Motor neuron (in vitro differentiated cells): ENCODE data around the gene SERINC5. TPM values are rescaled to one million over a fixed set of nuclear protein-coding genes. Genes with fewer than 3 reads are reported as not detected.
"Not testable (repeated sequence)": the region's sequence is repeated elsewhere in the genome, so short reads cannot be mapped to it uniquely, and the experiment has no call there.

Source experiments
- ATAC-seq, 8 experiments: fragments of 200-7000 bp; cut with Tn5 transposase; replicated peaks in 6 of 8; 2 replicates each; pipeline ENCODE4 v1.8.0; 2021; ENCODE audit warnings: mild to moderate bottlenecking in 8 of 8, moderate library complexity in 8 of 8
- H3K27ac ChIP-seq, 2 donors: fragments of 250-450 bp; sonication (Bioruptor Pico); 2 replicates each; pipeline ENCODE4 v1.9.0; 2021; ENCODE audit warnings: antibody characterized with exemption in 2 of 2, mild to moderate bottlenecking in 2 of 2, moderate library complexity in 1 of 2
- H3K4me1 ChIP-seq, 2 donors: fragments of 250-450 bp; sonication (Bioruptor Pico); replicated peaks in 1 of 2; 2 replicates each; pipeline ENCODE4 v1.6.1; 2021; ENCODE audit warnings: antibody characterized with exemption in 2 of 2, mild to moderate bottlenecking in 2 of 2, moderate library complexity in 1 of 2
- H3K4me3 ChIP-seq, 5 donors: fragments of 250-450 bp; sonication (Bioruptor Pico); 2 replicates each; pipeline ENCODE4 v1.9.0; 2021; ENCODE audit warnings: antibody characterized with exemption in 5 of 5, mild to moderate bottlenecking in 5 of 5, moderate library complexity in 4 of 5
- WGBS, 10 experiments: fragments of 450-650 bp; shearing (Covaris generic); methylation state at CpG; one replicate each; pipeline ENCODE4 v1.0.0; 2022; 5-methylcytosine and 5-hydroxymethylcytosine counted together
- in situ Hi-C, 9 experiments: fragments of 400-800 bp; cut with MboI; loops; one replicate each; pipeline ENCODE4 v1.15.0; 2021; ENCODE audit warnings: low sequenced_read_pairs in 9 of 9, low pct_unique_long_range_greater_than_20kb in 2 of 9; ENCODE audit not compliant: unreplicated experiment in 9 of 9
- total RNA-seq, 8 experiments: library from RNA; unstranded; fragments of 300-600 nt; gene quantifications; 2 replicates each; pipeline versions ENCODE4 v1.2.3 to v1.2.4, GENCODE V29; 2022

Gene SERINC5
- total RNA-seq, 8 experiments from 2014 or later, result 6.5 to 16.5 (median 8.1) TPM

DNA sequence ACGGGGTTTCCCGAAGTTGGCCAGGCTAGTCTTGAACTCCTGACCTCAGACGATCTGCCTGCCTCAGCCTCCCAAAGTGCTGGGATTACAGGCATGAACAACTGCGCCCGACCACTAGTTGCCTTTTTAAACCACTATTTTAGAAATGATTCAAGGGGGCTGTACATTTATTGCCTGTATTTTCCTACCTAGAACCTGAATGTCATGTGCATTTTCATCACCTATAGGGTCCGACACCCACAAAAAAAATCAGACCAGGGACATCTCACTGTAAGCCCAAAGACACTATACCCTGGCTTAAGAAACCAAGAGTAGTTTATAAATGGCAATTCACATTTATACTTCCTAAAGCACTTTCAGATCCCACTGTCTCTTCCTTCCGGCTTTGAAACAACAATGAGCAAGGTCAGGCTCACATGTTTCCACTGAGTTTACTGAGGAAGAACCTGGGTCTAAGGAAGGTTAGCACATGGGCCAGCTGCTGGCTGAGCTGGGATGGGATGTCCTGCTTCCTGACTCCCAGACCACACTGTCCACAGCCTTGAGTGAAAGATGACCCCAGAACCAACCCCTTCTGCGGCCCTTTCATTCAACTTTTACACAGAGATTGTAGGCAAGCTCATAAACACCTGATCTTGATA is 87.3 kb downstream of the SERINC5 start:
- Histone ChIP-seq H3K4me3 (no peak overlapping the region), H3K27ac (no peak overlapping the region), H3K4me1 (peaks cover 0 to 4% of the 10 kb centered on the region in 2 donors)
- no peak for ATAC-seq
- in situ Hi-C loops, result no loop called here
- WGBS, 10 experiments, result 60 to 100% (median 94%) methylated on average over 1 to 8 of the region's 8 CpGs; no CpG with 5 or more reads in 2 of the 10 experiments

DNA sequence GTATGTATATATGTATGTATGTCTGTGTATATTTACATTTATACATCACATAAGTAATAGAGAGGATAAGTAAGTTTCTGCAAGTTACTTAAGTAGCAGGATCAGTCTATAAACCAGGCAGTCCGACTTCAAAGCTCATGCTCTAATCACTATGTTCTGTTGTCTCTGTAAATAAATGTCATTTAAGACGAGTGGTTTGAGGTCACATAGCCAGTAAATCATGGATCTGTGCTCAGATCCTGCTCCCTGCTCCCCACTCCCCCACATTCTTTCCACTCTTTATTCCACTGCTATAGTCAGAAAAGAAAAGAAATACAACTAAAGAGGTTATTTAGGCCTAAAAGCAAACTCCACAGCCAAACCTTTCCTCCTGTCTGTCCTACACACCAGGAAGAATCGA is 90.4 kb downstream of the SERINC5 start:
- 27 to 100% (median 54%) methylated on average over 1 to 3 of the region's 3 CpGs; no CpG with 5 or more reads in 1 of the 10 experiments for WGBS, 10 experiments
- in situ Hi-C loops, result no loop called here
- Histone ChIP-seq H3K27ac (no peak overlapping the region), H3K4me3 (no peak overlapping the region), H3K4me1 (no peaks in the 10 kb centered on the region)
- peak in 2 of 8 experiments; percentile 38 to 42 for ATAC-seq

DNA sequence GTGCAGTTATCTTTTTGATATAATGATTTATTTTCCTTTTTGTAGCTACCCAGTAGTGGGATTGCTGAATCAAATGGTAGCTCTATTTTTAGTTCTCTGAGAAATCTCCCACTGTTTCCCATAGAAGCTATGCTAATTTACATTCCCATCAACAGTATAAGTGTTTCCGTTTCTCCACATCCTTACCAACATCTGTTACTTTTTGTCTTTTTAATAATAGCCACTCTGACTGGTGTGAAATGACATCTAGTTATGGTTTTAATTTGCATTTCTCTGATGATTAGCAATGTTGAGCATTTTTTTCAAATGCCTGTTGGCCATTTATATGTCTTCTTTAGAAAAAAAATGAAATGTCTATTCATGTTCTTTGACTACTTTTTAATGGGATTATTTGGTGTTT is 94.7 kb downstream of the SERINC5 start:
- in situ Hi-C loops, result no loop called here
- Histone ChIP-seq H3K4me1 (peaks cover 2 to 3% of the 10 kb centered on the region in 2 donors), H3K4me3 (no peak overlapping the region), H3K27ac (no peak overlapping the region)
- ATAC-seq, result peak in 1 of 8 experiments; percentile 46
- 50 to 100% (median 72%) methylated on average over 1 of the region's 1 CpG; no CpG with 5 or more reads in 4 of the 10 experiments for WGBS, 10 experiments

DNA sequence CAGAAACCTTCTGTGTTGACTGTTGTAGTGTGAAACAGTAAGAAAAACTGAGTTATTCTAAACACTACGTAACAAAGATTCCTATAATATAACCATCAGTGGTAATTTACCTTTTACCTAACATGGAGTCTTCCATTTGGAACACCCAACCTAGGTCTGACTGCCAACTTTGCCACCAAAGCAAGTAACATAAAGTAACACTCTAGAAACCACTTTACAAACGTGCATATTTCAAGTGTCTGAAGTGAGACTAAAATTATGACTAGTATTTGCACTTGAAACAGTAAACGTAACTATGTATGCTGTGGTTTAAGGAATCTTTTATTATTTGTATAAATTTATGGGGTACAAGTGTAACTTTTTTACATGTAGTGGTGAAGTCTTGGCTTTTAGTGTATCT is 95.6 kb downstream of the SERINC5 start:
- in situ Hi-C loops, result no loop called here
- WGBS, 10 experiments, result 87 to 100% (median 94%) methylated on average over 1 to 3 of the region's 3 CpGs
- Histone ChIP-seq H3K4me1 (peaks cover 2 to 4% of the 10 kb centered on the region in 2 donors), H3K4me3 (no peak overlapping the region), H3K27ac (no peak overlapping the region)
- ATAC-seq, result no peak

DNA sequence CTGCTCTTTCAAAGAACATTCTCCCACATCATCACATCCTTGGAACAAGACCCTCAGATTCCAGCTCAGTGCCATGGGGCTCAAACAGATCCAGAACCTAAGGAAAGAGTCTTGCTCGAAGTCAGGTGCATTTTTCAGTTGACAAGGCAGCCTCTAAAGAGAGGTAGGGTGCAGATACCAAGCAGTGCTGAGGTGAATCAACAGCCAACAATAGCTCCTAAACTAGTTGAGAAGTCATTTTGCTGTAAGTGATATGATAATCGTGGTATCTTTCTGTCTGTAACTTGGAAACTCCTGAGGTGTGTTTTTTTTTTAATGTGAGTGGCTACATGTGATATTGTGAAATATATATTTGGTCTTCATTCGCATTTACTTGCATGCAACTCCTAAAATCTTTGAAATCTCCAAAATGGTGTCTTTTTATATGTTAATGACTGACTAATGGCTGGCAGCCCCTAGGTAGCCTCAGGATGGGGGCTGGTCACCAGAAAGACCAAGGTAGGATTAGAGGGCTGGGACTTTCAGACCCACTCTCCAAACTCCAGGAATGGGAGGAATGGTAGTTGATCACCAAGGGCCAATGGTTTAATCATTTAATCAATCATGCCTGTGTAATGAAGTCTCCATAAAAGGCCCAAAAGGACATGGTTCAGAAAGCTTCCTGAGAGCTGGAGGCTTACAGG is 96.6 kb downstream of the SERINC5 start:
- Histone ChIP-seq H3K4me3 (no peak overlapping the region), H3K4me1 (peaks cover 2 to 4% of the 10 kb centered on the region in 2 donors), H3K27ac (no peak overlapping the region)
- ATAC-seq, result no peak
- 64 to 100% (median 83%) methylated on average over 1 to 3 of the region's 3 CpGs; no CpG with 5 or more reads in 2 of the 10 experiments for WGBS, 10 experiments
- in situ Hi-C loops, result no loop called here

DNA sequence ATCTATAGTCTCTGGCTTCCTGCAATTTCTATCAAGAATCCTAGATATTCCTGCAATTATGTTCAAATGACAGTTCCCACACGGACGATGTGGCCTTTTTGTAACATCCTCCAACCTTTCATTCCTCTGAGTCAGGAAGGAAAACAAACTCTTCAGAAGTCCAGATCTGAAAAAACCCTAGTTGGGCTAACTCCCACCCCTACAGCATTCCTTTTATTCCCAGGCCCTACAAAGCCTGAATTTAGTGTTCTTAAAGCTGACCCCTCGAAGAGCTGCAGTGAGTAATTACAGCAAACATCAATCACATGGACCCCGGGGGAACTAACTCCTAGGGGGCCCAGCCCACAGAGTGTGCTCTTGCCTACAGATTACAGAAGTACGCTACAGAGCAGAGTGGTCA is 99.7 kb downstream of the SERINC5 start:
- no peak for ATAC-seq
- in situ Hi-C loops, result no loop called here
- 20 to 100% (median 52%) methylated on average over 1 to 5 of the region's 5 CpGs; no CpG with 5 or more reads in 2 of the 10 experiments for WGBS, 10 experiments

DNA sequence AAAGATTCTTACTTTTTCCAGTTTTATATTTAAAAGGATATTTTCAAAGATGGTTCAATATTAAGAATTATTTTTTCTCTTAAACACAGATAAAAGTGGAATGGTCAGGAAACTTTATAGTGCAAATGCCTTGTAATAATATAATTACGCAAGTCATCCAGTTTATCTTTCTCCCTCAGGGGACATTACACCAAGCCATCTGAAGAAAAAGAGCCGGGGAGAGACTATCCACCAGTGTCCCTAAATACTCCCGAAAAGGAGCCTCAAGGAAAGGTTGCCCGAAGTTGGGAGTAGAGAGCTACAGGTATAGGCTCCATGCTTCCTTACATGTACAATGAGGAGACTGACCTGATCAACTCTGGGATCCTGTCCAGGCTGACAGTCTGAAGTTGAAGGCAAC is 101.1 kb downstream of the SERINC5 start:
- ATAC-seq, result no peak
- WGBS, 10 experiments, result 82 to 100% (median 96%) methylated on average over 1 to 4 of the region's 4 CpGs; no CpG with 5 or more reads in 1 of the 10 experiments
- Histone ChIP-seq H3K4me1 (peaks cover 2 to 7% of the 10 kb centered on the region in 2 donors), H3K27ac (no peak overlapping the region), H3K4me3 (no peak overlapping the region)
- in situ Hi-C loops, result no loop called here

More for the DNA sequence above, 99.7 kb downstream of the SERINC5 start:
- Histone ChIP-seq H3K27ac (no peak overlapping the region), H3K4me1 (peaks cover 2 to 4% of the 10 kb centered on the region in 2 donors), H3K4me3 (no peak overlapping the region)

DNA sequence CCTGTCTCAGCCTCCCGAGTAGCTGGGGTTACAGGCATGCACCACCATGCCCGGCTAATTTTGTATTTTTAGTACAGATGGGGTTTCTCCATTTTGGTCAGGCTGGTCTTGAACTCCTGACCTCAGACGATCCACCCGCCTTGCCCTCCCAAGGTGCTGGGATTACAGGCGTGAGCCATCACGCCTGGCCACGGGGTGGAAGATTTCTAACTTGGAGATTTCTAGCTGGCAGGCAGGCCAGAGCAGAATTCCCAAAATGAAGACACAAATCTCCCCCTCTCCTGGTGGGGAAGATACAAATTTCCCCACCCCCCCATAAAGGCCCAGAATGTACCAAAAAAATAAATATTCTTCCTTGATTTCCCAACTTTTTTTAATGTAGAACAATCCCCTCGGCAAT is 101.6 kb downstream of the SERINC5 start:
- peaks cover 2 to 12% of the 10 kb centered on the region in 2 donors for H3K4me1 ChIP-seq
- in situ Hi-C loops, ATAC-seq, H3K27ac ChIP-seq, H3K4me3 ChIP-seq: not testable (repeated sequence)
- 80 to 100% (median 100%) methylated on average over 1 to 6 of the region's 8 CpGs; no CpG with 5 or more reads in 3 of the 10 experiments for WGBS, 10 experiments

DNA sequence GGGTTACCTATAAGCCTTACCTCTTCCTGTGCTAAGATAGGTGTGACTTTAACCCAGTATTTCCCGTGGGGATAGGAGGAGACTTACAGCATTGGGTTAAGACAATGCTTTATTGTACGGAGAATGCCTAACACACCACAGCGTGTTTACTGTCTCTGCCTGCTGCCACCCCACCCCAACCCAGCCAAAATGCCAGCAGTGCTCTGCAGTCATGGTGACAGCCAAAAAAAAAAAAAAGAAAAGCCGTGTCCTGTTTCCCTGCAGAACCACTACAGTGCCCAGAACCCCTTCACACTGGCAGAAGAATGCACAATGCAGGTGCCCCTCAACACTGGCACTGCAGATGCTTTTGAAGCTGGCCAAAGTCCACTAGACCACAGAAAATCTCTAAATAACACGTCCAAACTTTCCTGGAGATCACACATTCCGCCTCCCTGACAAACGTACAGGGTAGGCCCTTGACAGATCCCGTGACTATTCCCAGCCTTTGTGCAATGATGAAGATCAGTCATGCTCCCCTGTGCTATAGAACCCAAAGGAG is 102.2 kb downstream of the SERINC5 start:
- H3K4me3 ChIP-seq, result no peak overlapping the region
- in situ Hi-C loops, result no loop called here
- no peak overlapping the region for H3K27ac ChIP-seq
- peaks cover 5 to 15% of the 10 kb centered on the region in 2 donors for H3K4me1 ChIP-seq
- 0 to 100% (median 81%) methylated on average over 1 to 7 of the region's 8 CpGs; no CpG with 5 or more reads in 4 of the 10 experiments for whole genome bisulfite sequencing, 10 experiments
- peak in 3 of 8 experiments; percentile 16 to 75 (median 19) for ATAC-seq

DNA sequence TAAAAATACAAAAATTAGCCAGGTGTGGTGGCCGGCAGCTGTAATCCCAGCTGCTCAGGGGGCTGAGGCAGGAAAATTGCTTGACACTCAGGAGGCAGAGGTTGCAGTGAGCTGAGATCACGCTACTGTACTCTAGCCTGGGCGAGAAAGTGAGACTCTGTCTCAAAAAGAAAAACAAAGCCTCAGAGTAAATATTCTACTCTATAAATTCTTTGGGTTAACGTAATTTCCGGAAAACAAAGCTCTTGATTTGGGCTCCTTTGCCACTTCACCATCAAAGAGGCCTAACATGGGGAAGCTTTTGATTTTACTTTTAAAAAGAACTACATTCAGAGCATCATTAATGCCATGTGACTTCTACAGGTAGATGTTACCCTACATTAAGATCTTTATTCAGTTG is 103.1 kb downstream of the SERINC5 start:
- Histone ChIP-seq H3K4me1 (peaks cover 9 to 19% of the 10 kb centered on the region in 2 donors), H3K4me3 (no peak overlapping the region), H3K27ac (no peak overlapping the region)
- in situ Hi-C loops, result no loop called here
- WGBS, 10 experiments, result 86 to 100% (median 98%) methylated on average over 1 to 5 of the region's 5 CpGs; no CpG with 5 or more reads in 1 of the 10 experiments
- ATAC-seq, result no peak

DNA sequence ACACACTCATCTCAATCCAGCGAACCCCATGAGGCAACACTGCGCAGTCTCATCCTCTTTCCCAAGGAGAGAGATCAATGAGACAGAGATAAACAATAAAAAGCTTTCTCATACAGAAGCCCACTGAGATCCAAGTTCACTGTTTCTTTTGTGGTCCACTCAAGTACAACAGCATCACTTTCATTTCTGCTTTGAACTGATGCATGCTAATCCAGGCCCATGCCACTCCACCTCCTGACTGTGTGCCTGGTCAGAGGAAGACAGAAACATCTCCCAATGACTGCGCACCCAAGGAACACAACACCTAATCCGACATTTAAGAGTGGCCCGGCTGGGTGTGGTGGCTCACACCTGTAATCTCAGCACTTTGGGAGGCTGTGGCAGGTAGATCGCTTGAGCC is 104.0 kb downstream of the SERINC5 start:
- in situ Hi-C loops, result no loop called here
- Histone ChIP-seq H3K4me3 (no peak overlapping the region), H3K27ac (no peak overlapping the region), H3K4me1 (peaks cover 9 to 19% of the 10 kb centered on the region in 2 donors)
- WGBS, 10 experiments, result 92 to 100% (median 100%) methylated on average over 1 to 4 of the region's 6 CpGs; no CpG with 5 or more reads in 2 of the 10 experiments
- ATAC-seq, result no peak

DNA sequence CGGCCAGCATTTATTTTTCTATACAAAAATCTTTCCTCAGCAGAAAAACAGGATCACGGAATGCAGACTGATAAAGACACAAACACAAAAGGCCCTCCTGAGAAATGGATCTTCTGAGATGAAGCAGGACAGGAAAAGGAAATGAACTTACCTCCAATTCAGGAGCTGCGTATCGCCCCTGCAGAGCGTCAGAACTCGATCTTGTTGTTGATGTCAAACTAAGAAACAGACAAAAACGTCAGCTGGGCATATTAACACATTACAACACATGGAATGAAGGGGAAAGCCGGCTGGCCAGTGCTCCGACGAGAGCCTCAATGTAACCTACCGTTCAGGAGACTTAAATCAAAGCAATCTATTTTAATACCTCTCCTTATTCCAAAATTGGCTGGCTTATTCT is 105.1 kb downstream of the SERINC5 start:
- no peak for ATAC-seq
- H3K27ac ChIP-seq, result no peak overlapping the region
- WGBS, 10 experiments, result 78 to 100% (median 95%) methylated on average over 1 to 9 of the region's 11 CpGs; no CpG with 5 or more reads in 1 of the 10 experiments
- in situ Hi-C loops, result no loop called here
- H3K4me3 ChIP-seq, result no peak overlapping the region
- peaks cover 7 to 15% of the 10 kb centered on the region in 2 donors for H3K4me1 ChIP-seq

DNA sequence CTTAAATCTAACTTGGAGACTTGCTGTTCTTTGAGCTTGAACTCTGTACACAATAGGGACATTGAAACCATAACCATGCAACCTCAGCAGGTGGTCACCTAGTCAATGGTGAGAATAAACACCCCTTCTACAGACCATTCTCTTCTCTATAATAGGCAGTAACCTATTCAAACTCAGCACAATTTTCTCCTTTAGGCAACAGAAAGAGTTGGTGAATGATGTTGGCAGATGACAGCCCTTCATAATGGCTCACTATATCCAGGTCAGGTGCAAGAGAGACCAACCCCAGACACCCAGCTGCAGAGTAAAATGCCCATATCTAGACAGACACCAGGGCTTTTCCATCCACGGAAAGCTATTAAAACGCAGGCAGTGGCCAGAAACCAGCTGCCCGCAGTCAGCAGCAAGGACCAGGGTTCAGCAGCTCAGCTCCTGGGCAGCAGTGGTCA is 106.7 kb downstream of the SERINC5 start:
- 62 to 80% (median 68%) methylated on average over 1 to 3 of the region's 3 CpGs; no CpG with 5 or more reads in 6 of the 10 experiments for WGBS, 10 experiments
- no peak overlapping the region for H3K4me3 ChIP-seq
- peak in 5 of 8 experiments; percentile 45 to 76 (median 60) for ATAC-seq
- peak overlapping the region in 1 of 2 donors; percentile 71 for H3K27ac ChIP-seq
- in situ Hi-C loops, result no loop called here
- peaks cover 7 to 15% of the 10 kb centered on the region in 2 donors for H3K4me1 ChIP-seq
